Measurements from ENCODE around the gene PARD3B.

PARD3B gene

DNA sequence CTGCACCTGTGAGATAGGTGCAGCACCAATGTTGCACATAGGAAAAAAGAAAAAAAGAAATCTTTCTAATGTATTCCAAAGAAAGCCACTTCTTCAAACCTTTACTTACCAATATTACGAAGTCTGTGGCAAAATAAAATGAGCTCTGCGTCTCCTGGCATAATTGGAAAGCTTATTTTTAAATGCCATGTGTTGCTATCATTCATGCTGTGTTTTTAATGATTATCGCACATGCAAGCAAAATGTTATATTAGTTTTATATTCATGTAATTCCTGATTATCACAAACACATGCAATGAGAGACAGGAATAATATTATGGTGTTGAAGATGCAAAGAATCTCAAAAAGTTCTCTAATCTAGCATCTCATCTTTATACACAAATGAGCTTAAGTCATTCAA is 47.0 kb upstream of the PARD3B start:
- Histone ChIP-seq H4K20me1 (ENCODE audit: insufficient read depth, low read length) (no peaks in the 10 kb centered on the region), H3K9me2 (replicated peaks; ENCODE audit: insufficient read depth, low read length) (no peaks in the 10 kb centered on the region), H3K4me1 (ENCODE audit: low read length) (no peaks in the 10 kb centered on the region), H2AFZ (ENCODE audit: low read length) (no peak overlapping the region), H3K27ac (ENCODE audit: low read length) (no peak overlapping the region), H3K27me3 (replicated peaks; ENCODE audit: insufficient read depth, low read length) (no peaks in the 10 kb centered on the region), H3K9ac (ENCODE audit: low read length) (no peak overlapping the region), H3K9me3 (replicated peaks; ENCODE audit: insufficient read depth, low read length) (no peaks in the 10 kb centered on the region), H3K4me3 (ENCODE audit: low read length) (no peak overlapping the region), H3F3A (ENCODE audit: insufficient read depth, low read length) (no peaks in the 10 kb centered on the region), H3K36me3 (replicated peaks; ENCODE audit: insufficient read depth, low read length) (no peaks in the 10 kb centered on the region), H3K79me2 (ENCODE audit: low read length) (no peaks in the 10 kb centered on the region), H3K4me2 (ENCODE audit: low read depth, low read length) (no peak overlapping the region)
- TF ChIP-seq EZH2phosphoT487 (IDR thresholded peaks at IDR 0.05; ENCODE audit: low read length): no peak
- TF ChIP-seq, protein P1, sequence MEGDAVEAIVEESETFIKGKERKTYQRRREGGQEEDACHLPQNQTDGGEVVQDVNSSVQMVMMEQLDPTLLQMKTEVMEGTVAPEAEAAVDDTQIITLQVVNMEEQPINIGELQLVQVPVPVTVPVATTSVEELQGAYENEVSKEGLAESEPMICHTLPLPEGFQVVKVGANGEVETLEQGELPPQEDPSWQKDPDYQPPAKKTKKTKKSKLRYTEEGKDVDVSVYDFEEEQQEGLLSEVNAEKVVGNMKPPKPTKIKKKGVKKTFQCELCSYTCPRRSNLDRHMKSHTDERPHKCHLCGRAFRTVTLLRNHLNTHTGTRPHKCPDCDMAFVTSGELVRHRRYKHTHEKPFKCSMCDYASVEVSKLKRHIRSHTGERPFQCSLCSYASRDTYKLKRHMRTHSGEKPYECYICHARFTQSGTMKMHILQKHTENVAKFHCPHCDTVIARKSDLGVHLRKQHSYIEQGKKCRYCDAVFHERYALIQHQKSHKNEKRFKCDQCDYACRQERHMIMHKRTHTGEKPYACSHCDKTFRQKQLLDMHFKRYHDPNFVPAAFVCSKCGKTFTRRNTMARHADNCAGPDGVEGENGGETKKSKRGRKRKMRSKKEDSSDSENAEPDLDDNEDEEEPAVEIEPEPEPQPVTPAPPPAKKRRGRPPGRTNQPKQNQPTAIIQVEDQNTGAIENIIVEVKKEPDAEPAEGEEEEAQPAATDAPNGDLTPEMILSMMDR (IDR thresholded peaks at IDR 0.05; ENCODE audit: low read length): no peak
- no peak for TF ChIP-seq EZH2 (optimal IDR thresholded peaks at IDR 0.05; ENCODE audit: low read depth, low read length)
- no peak for DNase-seq

DNA sequence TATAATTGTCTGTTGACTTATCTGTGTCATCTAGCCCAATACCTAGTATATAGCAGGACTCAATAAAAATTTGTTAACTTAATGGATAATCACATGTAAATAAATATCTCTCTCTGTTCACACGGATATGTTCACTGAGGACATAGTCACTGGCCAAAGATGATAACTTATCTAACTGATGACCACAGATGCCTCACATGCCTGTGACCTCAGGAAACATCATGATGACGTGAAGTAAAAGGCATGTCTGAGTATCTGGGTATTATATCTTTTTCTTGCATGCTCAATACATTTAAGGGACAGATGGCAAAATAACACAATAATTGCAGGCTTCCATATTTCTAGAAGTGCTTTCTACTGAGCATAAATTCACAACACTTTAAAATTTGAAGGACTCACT is 41.4 kb upstream of the PARD3B start:
- TF ChIP-seq, protein P1 (IDR thresholded peaks at IDR 0.05; ENCODE audit: low read length): no peak
- H3K9me2 ChIP-seq (replicated peaks; ENCODE audit: insufficient read depth, low read length): no peaks in the 10 kb centered on the region
- no peaks in the 10 kb centered on the region for H3K36me3 ChIP-seq (replicated peaks; ENCODE audit: insufficient read depth, low read length)

DNA sequence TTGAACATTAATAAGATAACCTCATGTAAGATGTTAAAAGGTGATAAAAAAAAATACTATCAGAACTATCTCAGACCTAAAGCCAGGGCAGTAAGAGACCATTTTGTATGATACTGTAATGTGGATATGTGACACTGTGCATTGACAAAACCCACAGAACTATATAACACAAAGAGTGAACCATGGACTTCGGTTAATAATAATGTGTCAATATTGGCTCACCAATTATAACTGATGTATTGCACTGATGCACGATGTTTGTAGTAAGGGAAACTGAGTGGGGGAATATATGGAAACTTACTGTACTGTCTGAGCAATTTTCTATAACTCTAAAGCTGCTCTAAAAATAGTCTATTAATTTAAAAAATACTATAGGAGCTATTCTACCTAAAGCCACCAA is 40.7 kb upstream of the PARD3B start:
- Histone ChIP-seq H3K9ac (ENCODE audit: low read length) (no peak overlapping the region), H3K36me3 (replicated peaks; ENCODE audit: insufficient read depth, low read length) (no peaks in the 10 kb centered on the region), H2AFZ (ENCODE audit: low read length) (no peak overlapping the region), H4K20me1 (ENCODE audit: insufficient read depth, low read length) (no peaks in the 10 kb centered on the region), H3K79me2 (ENCODE audit: low read length) (no peaks in the 10 kb centered on the region), H3K4me3 (ENCODE audit: low read length) (no peak overlapping the region), H3K27me3 (replicated peaks; ENCODE audit: insufficient read depth, low read length) (no peaks in the 10 kb centered on the region), H3K9me2 (replicated peaks; ENCODE audit: insufficient read depth, low read length) (no peaks in the 10 kb centered on the region), H3F3A (ENCODE audit: insufficient read depth, low read length) (no peaks in the 10 kb centered on the region), H3K4me1 (ENCODE audit: low read length) (no peaks in the 10 kb centered on the region), H3K4me2 (ENCODE audit: low read depth, low read length) (no peak overlapping the region), H3K9me3 (replicated peaks; ENCODE audit: insufficient read depth, low read length) (no peaks in the 10 kb centered on the region), H3K27ac (ENCODE audit: low read length) (no peak overlapping the region)
- DNase-seq: no peak
- TF ChIP-seq, protein P1 (IDR thresholded peaks at IDR 0.05; ENCODE audit: low read length): no peak
- TF ChIP-seq EZH2 (optimal IDR thresholded peaks at IDR 0.05; ENCODE audit: low read depth, low read length) (no peak), EZH2phosphoT487 (IDR thresholded peaks at IDR 0.05; ENCODE audit: low read length) (no peak)

More for the DNA sequence above, 41.4 kb upstream of the PARD3B start:
- Histone ChIP-seq H3K4me3 (ENCODE audit: low read length) (no peak overlapping the region), H3K27me3 (replicated peaks; ENCODE audit: insufficient read depth, low read length) (no peaks in the 10 kb centered on the region), H3K4me2 (ENCODE audit: low read depth, low read length) (no peak overlapping the region), H3K27ac (ENCODE audit: low read length) (no peak overlapping the region), H3F3A (ENCODE audit: insufficient read depth, low read length) (no peaks in the 10 kb centered on the region), H2AFZ (ENCODE audit: low read length) (no peak overlapping the region), H3K9ac (ENCODE audit: low read length) (no peak overlapping the region), H3K4me1 (ENCODE audit: low read length) (no peaks in the 10 kb centered on the region), H4K20me1 (ENCODE audit: insufficient read depth, low read length) (no peaks in the 10 kb centered on the region), H3K79me2 (ENCODE audit: low read length) (no peaks in the 10 kb centered on the region), H3K9me3 (replicated peaks; ENCODE audit: insufficient read depth, low read length) (no peaks in the 10 kb centered on the region)
- no peak for DNase-seq

Data from MM.1S (cell line).